Sigmoid colon (tissue), 4 donors: Measurements from ENCODE around the gene FSD1.

Experiments
- EP300 ChIP-seq, 4 donors: sonication (generic); formaldehyde crosslinking; IDR thresholded peaks; one replicate each; pipeline ENCODE4 v1.6.1; 2017; ENCODE audit warnings: antibody characterized with exemption in 4 of 4
- TF ChIP-seq, protein P1 (sequence below), 4 experiments: fragments of 450-650 bp in 3 of 4; fragments of 200-600 bp in 1 of 4; IDR thresholded peaks; one replicate each; pipeline ENCODE4 v1.5.1; 2016 to 2019; ENCODE audit warnings: antibody characterized with exemption in 4 of 4, mild to moderate bottlenecking in 3 of 4, moderate library complexity in 2 of 4

DNA sequence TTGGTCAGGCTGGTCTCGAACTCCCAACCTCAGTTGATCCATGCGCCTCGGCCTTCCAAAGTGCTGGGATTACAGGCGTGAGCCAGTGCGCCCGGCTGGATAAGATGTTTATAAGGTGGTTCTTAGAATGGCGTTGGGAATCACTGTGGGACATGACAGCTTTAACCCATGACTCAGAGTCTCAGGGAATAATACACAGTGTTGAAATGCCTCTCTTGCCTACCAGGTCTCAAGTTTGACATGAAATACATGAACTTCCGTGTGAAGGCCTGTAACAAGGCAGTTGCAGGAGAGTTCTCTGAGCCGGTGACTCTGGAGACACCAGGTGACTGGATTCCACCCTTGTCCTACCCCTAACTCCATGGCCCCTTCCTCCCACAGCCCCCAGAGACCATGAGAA is 12.6 kb downstream of the FSD1 start:
- no peak for TF ChIP-seq EP300 (IDR thresholded peaks at IDR 0.05)
- TF ChIP-seq, protein P1, sequence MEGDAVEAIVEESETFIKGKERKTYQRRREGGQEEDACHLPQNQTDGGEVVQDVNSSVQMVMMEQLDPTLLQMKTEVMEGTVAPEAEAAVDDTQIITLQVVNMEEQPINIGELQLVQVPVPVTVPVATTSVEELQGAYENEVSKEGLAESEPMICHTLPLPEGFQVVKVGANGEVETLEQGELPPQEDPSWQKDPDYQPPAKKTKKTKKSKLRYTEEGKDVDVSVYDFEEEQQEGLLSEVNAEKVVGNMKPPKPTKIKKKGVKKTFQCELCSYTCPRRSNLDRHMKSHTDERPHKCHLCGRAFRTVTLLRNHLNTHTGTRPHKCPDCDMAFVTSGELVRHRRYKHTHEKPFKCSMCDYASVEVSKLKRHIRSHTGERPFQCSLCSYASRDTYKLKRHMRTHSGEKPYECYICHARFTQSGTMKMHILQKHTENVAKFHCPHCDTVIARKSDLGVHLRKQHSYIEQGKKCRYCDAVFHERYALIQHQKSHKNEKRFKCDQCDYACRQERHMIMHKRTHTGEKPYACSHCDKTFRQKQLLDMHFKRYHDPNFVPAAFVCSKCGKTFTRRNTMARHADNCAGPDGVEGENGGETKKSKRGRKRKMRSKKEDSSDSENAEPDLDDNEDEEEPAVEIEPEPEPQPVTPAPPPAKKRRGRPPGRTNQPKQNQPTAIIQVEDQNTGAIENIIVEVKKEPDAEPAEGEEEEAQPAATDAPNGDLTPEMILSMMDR (IDR thresholded peaks at IDR 0.05): no peak
